SK-N-SH treated with all-trans-retinoic acid at 6 μM for 48 hours (cell line): ENCODE results near the gene PAK6.

Experiments used
- ARNTL ChIP-seq: fragments of 450-650 bp; formaldehyde crosslinking; IDR thresholded peaks from 2 replicates; pipeline ENCODE4 v1.5.0; 2020; ENCODE audit warnings: low read depth, mild to moderate bottlenecking, moderate library complexity, borderline replicate concordance
- CSDC2 ChIP-seq: fragments of 250-450 bp; sonication (Bioruptor Pico); IDR thresholded peaks from 2 replicates; pipeline ENCODE4 v1.5.0; 2020; ENCODE audit warnings: mild to moderate bottlenecking, moderate library complexity
- ESRRG ChIP-seq: fragments of 250-450 bp; sonication (Bioruptor Pico); IDR thresholded peaks from 2 replicates; pipeline ENCODE4 v1.6.1; 2021; ENCODE audit warnings: mild to moderate bottlenecking
- PATZ1 ChIP-seq: fragments of 250-450 bp; sonication (Bioruptor Pico); IDR thresholded peaks from 2 replicates; pipeline ENCODE4 v1.8.0; 2020; ENCODE audit warnings: mild to moderate bottlenecking, moderate library complexity, borderline replicate concordance
- RARB ChIP-seq: fragments of 250-450 bp; sonication (Bioruptor Pico); IDR thresholded peaks from 2 replicates; pipeline ENCODE4 v1.8.0; 2021; ENCODE audit warnings: mild to moderate bottlenecking, moderate library complexity
- ZNF565 ChIP-seq: fragments of 450-650 bp; formaldehyde crosslinking; conservative IDR thresholded peaks from 2 replicates; pipeline ENCODE4 v1.5.0; 2020; ENCODE audit warnings: low read depth, mild to moderate bottlenecking, moderate library complexity
- ZNF70 ChIP-seq: fragments of 450-650 bp; formaldehyde crosslinking; IDR thresholded peaks from 2 replicates; pipeline ENCODE4 v1.5.0; 2020; ENCODE audit warnings: mild to moderate bottlenecking, moderate library complexity

- TF ChIP-seq RARB, result no peak
- no peak for TF ChIP-seq ZNF70 (CRISPR knock-in tag)
- no peak for TF ChIP-seq ESRRG (CRISPR knock-in tag)
- no peak for TF ChIP-seq ZNF565 (CRISPR knock-in tag)
- no peak for TF ChIP-seq ARNTL (CRISPR knock-in tag)
- TF ChIP-seq CSDC2 (CRISPR knock-in tag), result no peak
- no peak for TF ChIP-seq PATZ1 (CRISPR knock-in tag)
These were observed 44.9 kb downstream of the PAK6 start for GRCh38 chr15:40283615-40284300.
